ENCODE results near the gene C8G.

The C8G gene

GRCh38 chr9:136988872-136989271 is 43.8 kb downstream of the C8G start:
- DNase-seq: no peak

DNA sequence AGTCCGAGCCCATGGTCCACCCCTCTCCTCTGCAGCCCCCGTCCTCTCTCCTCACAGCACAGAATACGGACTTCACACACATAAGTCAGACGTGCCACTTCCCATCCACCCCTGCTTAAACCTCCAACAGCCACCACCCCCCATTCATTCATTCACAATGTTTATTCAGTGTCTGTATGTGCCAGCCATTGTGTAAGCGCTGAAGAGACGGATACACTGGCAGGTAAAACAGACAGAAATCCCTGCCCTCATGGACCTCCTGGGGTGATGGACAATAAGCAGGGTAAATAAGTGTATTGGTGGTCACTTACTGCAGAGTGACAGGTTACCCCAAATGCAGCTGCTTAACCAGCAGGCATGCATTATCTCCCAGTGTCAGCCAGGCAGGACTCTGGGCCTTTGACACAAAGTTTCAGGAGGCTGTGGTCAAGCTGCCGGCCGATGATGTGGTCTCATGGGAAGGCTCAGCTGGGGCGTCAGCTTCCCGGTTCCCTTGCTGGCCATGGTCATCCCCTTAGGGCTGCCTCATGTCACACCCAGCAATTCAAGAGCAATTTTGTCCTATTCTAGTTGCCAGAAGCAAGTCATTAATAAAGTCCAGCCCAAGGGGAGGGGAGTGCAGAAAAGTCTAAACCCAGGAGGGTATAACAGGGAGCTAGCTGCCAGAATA is 45.3 kb downstream of the C8G start:
- no peak for DNase-seq

DNA sequence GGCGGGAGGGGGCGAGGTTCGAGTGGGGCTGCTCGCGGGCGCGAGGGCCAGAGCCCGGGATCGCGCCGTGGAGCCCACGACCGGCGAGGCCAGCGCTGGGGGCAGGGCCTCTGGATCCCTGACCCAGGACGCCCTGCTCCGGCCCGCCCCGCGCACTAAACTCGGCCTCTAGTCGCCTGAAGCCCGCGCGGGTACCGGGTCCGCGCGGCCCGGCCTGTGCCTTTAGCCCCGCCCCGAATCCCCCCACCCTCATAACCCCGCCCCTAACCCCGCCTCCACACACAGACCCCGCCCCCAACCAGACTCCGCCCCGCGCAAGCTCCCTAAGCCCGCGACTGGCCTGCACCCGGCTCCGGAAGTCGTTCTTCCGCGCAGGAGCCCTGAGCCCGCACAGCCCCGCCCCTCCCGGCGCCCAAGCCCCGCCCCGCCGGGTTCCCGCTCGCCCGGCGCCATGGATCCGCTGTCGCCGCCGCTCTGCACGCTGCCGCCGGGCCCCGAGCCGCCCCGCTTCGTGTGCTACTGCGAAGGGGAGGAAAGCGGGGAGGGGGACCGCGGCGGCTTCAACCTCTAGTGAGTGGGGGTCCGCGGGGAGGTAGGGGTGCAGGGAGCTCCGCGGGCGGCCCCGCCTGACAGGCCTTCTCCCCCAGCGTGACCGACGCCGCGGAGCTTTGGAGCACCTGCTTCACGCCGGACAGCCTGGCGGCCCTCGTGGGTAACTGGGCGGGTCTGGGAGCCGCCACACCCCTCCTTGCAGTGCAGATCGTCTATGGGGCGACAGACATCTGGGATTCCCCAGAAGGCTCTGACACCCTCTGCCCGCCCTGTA is 47.2 kb downstream of the C8G start, which contains the start of gene PAXX:
PAXX (plus strand) TSS at position 430 of the 826 bp plus-strand sequence; CDS start at position 452, 22 bp downstream.
- peak; percentile 88 for DNase-seq

DNA sequence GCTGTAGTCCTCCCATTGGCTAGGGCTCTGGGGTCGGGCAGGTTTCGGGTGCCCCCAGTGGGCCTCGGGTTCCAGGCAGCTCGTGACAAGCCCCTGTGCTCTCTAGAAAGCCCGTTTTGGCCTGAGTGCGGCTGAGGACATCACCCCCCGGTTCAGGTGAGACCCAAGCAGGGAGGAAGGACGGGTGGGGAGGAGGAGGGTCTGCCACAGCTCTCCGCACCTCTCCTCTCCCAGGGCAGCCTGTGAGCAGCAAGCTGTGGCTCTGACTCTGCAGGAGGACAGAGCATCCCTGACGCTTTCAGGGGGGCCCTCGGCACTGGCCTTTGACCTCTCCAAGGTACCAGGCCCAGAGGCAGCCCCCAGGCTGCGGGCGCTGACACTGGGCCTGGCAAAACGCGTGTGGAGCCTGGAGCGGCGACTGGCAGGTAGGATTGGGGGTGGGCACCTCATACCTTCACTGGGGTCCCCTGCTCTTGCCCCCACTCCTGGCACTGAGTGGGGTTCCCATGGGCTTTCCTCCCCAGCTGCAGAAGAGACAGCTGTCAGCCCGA is 47.9 kb downstream of the C8G start:
- DNase-seq: no peak

- DNase-seq: no peak
Observed at GRCh38 chr9:136994180-136994887, 49.3 kb downstream of the C8G start.

DNA sequence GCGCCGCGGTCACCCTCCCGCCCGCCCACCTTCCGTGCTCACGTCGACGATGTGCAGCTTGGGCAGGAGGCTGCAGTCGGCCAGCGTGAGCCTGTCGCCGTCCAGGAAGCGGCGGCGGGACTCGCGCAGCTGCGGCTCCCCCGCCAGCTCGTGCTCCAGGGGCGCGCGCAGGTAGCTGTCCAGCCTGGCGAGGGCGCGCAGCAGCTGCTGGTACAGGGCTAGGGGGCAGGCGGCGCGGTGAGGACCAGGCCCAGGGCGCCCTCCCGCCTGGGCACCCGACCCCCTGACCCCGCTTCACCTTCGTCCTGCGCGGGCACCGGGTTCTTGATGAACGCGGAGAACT is 49.8 kb downstream of the C8G start:
- no peak for DNase-seq

DNA sequence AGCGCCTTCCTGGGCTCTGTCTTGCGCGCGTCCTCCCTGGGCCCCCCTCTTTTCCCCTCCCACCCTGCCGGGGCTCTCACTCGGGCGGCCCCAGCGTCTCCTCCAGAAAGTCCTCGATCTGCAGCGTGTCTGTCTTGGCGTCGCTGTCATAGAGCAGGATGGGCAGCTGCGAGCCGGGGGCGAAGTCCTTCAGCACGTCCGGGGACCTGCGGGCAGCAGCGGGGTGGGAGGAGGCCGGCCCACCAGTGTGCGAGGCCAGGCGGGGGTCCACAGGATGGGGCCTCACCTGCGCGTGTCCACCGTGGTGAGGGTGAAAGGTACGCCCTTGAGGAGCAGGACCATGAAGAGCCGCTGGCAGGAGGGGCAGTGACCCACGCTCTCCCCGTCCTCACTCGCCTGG is 50.3 kb downstream of the C8G start:
- DNase-seq: no peak

- DNase-seq: peak; percentile 47
Observed at GRCh38 chr9:136995772-136996311, 50.8 kb downstream of the C8G start.
